NCI-H748 treated with DMSO at 0.1 percent for 48 hours (cell line): ENCODE results near the gene MAP2K6.

ENCODE experiments used
- DNase-seq: peaks from one replicate; lab custom pipeline; 2025; lab: John Stamatoyannopoulos, UW

Gene MAP2K6

DNA sequence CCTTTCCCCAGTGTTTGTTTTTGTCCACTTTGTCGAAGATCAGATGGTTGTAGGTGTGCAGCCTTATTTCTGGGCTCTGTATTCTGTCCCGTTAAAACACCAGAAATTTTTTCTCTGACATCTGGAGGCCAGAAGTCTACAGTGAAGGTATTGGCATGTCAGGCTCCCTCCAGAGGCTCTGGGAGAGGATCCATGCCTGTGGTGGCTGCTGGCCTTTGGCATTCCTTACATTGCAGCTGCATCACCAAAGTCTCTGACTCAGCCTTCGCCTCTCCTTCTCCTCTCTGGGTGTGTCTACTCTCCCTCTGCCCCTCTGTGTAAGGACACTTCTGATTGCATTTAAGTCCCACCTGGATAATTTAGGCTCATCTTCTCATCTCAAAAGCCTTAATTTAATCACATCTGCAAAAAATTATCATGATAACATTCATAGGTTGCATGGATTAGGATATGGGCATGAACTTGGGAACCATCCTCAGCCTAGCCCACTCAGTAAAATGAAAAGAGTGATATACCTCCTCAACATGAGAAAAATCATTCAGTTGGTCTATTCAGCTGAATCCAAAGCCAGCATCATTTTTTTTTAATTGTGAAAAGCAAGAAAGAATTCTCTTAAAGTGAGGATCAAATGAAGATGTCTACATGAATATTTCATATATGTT lies 78.0 kb downstream of the MAP2K6 start:
- DNase-seq, result no peak

DNA sequence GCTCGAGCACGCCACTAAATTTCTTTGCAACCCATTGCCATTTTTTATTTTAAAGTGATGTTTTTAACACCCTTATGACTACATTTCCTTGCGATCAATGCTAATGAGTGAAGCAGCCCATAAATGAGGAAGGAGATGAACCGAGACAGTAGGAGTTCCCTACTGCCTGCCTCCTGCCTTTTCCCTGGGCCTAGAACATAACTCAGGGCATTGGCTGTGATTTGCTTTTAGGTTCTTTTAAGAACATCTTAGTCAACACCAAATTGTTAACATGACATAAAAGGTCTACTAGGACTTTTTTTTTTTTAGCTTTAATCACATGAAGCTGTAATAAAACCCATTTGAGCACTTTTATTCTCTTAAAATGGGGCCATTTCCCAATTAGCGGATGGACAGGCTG lies 81.3 kb downstream of the MAP2K6 start:
- no peak for DNase-seq

DNA sequence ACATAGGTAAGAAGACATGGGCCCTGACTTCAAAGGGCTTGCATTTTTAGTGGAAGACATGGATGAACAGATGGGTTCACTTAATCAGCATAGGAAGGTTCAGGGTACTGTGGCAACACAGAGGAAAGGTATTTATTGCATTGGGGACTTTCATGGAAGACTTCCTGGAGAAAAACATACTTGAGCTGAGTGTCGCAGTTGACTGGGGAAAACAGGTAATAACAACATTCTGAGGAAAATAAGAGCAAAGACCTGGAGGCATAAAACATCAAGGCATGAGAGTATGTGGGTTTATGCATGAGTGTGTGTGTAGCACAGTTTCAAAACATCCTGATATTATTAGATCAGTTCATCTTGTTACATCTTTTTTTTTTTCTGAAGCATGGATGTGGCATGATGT lies 82.7 kb downstream of the MAP2K6 start:
- DNase-seq, result no peak

DNA sequence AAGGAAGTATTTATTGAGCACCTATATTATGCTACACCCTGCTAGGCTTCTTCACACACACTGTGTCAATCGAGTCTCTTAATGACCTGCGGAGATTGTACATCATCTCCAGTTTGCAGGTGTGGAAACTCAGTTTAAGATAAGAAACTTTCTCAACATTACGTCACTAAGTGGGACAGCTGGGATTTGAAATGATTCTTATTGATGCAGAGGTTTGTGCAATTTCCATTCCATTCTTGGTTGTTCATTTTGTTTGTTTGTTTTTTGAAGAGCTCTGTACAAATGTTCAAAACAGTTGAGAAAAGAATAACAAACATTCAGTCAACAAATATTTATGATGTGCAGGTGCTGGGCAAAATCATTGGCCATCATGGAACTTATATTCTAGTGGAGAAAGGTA lies 84.8 kb downstream of the MAP2K6 start:
- no peak for DNase-seq

DNA sequence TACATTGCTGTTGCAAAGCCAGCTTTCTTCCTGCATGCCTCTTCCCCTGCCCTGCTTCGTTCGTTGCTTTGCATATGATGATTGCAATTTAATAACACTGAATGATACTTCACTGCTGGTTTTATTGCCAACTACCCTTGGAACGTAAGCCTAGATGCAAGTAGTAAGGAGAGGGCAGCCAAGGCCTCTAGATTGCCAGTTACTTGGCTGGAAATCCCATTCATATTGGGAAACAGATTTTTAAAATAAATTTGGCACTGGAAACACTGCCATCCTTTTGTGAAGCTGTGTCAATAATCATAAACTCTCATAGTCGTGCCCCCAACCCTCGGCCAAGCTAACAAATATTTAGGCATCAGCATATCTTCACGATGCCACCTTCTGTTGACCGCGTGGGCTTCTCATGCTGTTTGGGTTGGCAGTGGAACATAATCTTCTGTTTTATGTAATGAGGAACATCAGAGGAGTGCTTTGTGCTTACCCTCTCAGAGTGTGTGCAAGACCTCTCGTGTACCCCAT lies 86.5 kb downstream of the MAP2K6 start:
- DNase-seq, result no peak

DNA sequence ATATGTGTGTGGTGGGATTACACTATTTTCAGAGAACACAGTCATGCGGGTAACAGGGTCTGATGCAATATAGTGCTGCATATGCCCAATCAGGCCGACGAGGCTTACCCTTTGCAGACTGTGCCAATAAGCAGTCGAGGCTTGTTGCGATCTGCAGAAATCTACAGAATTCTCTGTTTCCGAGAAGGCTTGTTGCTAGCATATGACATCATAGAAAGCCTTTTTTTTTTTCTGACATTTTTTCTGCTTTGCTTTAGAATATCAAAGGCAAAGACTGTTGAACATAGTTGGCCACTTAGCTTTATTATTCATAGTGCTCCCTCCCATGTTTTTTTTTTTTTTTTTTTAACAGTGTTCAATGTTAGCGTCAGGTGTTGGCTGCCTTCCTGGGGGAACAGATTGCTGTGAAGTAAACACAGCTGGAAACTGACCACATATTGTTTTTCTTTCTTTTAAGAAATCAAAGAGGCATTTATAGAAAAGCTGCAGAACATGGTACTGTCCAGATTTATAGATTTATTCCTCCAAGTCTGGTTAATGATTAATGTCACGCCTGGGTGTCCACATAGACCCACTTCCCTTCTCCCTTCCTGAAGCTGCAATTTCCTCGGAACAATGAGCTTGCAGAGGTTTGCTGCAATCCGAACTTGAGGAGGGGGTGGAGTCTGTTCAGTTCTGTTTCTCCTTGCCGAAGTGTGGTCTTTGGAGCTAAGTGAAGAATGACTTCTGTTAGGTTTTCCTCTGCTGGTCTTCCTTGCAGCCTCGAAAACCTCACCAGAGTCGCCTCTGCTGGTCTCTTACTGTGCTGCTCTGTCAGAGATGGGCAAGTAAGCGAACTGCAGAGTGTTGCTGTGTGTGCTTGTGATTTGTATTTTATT lies 87.3 kb downstream of the MAP2K6 start:
- DNase-seq, result peak; percentile 34

DNA sequence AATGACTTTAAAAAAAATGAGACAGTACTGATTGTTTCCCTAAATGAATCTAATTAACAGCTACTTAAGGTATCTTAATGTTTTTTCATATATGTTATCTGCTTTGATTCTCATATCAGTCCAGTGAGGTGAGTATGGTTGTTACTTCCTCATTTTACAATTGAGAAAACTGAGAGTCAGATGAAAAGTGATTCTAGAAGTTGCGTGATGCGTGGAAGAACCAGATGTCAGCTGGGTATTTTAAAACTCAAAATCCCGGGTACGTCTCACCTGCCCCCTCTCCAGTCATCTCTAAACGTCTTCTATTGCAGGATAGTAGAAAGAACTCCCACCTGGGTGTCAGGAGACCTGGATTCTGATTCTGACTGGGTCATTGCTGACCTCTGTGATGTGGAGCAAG lies 89.2 kb downstream of the MAP2K6 start:
- no peak for DNase-seq

DNA sequence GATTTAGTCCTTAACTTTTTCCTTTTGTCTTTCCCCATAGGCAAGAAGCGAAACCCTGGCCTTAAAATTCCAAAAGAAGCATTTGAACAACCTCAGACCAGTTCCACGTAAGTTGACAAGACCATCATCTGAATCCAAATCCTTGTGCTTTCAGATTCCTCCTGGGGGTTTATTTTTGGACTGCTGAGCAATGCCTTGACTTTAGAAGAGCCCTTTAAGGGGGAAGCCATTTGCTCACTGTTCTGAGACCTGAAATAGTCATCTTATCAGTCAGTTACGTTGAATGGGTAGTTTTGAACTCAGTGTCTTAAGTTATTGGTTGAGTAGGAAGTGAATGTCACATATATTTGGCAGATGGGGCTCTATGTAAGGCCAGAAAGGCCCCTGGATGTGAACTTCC lies 91.2 kb downstream of the MAP2K6 start:
- DNase-seq, result no peak

DNA sequence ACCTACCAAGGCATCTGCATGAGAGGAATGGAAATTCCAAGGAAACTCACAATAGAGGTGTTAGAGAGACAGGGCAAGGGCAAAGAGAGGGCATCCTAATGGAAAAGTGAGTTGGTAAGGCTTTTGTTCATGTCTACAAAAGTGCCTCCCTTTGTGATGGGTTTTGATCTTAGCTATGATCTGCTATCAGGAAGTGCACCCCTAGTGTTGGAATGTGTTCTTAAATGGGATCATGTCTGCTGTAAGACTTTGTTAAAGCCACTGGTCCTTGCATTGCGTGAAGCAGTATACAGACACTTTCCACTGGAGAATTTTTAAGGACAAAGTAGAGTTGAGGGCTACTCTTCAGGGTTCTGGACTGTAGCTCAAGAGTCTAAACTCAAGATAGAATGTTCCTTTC lies 92.0 kb downstream of the MAP2K6 start:
- DNase-seq, result no peak

DNA sequence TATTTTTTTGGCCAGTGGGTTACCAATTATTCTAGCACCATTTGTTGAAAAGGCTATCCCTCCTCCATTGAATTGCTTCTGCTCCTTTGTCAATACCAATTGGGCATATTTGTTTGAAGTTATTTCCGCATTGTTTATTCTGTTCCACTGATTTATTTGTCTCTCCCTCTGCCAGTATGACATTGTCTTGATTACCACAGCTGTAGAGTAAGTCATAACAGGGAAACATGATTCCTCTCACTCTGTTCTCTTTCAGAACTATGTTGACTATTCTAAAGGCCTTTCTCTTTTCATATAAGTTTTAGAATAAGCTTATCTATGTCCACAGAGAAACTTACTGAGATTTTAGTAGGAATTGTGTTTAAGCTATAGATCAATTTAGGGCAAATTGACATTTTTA lies 94.3 kb downstream of the MAP2K6 start:
- peak; percentile 31 for DNase-seq

DNA sequence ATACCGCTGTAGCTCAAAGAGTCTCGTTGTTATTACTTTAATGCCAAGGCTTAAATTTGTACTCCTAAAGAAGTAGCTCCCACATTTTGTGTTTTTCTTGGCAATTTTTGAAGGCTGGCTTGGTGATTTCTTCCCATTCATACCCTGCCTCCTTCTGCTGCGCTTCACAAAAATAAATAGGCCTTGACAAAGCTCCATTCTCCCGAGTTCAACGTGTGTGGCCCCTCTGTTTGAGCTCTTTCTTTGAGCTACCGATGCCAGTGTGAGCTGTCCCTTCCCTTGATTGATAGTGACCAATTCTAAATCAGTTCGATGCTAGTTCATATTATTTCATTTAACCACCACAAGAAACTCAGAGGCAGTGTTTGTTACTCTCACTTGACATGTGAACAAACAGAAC lies 96.8 kb downstream of the MAP2K6 start:
- no peak for DNase-seq

DNA sequence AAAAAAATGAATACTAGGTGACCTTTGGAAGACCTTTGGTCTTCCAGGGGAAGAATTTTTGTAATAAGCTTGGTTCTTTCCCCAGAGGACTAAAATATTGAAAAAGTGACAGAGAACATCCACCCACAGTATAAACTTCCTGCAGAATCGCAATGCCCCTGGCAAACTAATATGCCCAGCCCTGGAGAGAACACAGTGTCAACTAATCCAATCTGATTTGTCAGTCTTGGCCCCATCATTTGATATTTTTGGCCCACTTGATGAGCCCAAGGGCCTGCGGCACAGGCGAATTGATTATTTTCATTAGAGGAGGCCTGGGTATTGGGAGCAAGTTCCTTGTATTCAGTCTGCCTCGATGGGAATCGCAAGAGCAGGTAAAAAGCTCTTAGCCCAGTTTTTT lies 98.4 kb downstream of the MAP2K6 start:
- DNase-seq, result no peak

DNA sequence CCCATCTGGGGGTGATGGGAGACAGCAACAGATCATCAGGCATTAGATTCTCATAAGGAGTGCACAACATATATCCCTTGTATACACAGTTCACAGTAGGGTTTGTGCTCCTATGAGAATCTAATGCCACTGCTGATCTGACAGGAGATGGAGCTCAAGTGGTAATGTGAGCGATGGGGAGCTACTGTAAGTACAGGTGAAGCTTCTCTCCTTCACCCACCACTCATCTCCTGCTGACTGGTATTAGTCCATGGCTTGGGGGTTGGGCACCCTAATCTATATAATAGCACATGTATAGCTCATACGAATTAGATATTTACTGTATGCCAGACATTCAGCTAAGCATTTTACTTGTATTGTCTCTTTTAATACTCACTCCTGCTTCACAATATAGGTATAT lies 101.7 kb downstream of the MAP2K6 start:
- no peak for DNase-seq

DNA sequence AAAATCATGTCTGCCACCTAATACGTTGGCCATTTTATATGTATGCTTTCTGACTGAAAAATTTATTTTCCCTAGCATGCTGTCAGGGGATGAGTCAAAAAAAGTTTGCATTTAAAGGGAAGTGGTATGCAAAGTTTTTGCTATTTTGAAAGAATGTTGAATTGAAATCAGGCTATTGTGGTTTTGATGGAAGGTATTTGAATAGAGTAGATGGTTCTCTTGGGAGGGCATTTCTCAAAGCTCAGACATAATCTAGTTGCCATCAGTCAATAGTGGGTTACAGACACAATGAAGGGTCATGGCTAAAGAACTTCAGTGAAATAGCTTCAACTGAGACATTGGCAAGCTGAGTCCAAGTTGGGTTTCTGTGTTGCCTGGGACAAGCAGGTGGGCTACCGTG lies 102.4 kb downstream of the MAP2K6 start:
- no peak for DNase-seq

DNA sequence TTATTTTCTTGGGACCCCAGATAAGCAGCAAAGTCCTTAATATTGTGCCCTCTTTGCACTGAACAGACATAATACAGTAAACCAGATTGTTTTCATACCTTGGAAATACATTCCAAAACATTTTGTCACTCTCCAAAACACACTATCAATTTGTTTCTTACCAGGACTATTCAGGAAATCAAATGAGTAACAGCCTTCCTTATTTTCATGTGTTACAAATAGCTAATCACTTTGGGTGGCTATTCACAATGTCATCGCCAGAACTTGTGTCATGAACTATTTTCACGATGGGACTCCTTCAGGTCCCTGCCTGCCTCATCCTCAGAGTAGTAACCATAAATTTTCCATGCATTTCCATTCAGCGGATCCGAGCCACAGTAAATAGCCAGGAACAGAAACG lies 104.5 kb downstream of the MAP2K6 start:
- no peak for DNase-seq

DNA sequence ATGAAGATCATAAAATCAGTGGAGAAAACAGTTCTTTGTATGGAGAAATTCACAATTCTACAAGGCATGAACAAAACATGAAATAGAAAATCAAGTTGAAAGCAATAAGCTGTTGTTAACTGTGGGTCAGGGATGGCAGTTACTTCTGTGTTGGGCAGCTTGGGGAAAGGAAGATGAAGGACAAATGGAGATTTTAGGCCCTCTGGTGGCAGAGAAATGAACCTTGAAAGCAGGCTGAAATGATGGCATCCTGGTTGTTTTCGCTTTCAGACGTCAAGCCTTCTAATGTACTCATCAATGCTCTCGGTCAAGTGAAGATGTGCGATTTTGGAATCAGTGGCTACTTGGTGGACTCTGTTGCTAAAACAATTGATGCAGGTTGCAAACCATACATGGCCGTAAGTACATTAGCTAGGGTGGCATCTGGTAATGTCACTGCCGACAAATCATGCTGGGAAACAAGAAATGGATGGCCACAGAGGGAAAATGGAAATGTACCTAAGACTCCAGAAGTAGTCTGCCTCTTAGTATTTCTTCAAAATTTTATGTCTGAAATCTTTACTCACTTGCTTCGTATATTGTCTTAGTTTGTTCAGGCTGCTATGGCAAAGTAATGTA lies 108.9 kb downstream of the MAP2K6 start:
- peak; percentile 51 for DNase-seq

DNA sequence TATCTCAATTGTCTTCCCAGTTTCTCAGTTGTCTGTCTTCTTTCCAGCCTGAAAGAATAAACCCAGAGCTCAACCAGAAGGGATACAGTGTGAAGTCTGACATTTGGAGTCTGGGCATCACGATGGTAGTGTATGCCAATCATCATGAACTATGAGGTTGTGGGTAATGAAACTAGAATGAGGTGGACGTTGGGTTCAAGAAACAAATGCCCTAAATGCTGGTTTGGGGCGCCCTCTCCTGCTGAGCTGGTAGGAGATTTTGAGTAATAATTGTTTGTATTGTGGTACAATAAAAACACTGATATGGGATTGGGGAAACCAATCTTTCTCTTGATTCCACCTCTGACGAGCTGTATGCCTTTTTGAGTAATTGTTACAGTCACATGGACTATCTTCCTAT lies 110.4 kb downstream of the MAP2K6 start:
- no peak for DNase-seq

DNA sequence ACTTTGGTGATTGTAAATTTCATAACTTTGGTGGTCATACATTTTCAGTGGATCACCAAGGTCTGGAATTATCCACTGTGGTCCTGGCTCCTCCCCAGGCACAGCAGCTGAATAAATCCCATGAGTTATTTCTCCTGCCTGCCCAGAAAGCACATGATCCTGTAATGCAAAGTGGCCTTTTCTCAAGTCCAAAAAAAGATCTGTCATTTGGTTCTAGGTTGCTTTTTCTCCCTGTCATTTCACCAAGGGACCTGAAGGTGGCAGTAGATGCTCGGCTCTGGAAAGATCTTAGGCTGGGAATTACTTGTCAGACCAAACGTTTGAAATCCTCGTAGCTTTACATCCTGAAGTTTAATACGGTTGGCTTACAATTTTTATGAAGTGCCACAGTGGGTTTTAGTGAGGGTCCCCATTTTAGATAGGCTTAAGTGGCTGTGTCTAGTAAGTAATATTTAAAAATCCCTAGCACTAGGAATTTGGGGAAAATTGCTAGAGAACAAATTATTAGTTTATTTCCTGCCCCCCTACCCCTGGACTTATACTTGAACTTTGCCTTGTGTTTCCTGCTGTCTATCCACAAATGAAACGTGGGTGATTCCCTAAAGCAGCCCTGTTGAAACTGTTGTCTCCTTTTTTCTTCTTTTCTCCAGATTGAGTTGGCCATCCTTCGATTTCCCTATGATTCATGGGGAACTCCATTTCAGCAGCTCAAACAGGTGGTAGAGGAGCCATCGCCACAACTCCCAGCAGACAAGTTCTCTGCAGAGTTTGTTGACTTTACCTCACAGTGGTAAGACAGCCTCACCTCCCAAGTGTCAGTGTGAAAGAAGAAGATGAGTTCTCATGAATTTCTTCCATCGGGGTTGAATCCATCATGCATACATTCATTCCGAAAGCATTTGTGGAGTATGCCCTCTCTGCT lies 111.7 kb downstream of the MAP2K6 start:
- DNase-seq, result peak; percentile 56

DNA sequence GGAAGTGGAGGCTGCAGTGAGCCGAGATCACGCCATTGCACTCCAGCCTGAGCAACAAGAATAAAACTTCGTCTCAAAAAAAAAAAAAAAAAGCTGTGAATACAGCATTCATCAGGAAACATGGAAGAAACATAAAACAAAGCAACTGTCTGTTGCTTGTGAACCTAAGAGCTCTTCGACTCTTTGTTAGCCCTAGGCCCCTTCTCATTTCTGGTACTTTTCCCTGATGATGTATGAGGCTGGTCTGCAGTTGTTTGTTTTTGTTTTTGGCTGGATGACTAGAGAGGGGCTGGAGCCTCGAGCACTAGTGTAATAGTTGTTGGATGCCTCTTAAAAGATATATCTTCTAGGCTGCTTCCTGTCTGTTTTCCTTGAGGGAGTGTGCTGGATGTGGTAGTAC lies 113.5 kb downstream of the MAP2K6 start:
- DNase-seq, result no peak

DNA sequence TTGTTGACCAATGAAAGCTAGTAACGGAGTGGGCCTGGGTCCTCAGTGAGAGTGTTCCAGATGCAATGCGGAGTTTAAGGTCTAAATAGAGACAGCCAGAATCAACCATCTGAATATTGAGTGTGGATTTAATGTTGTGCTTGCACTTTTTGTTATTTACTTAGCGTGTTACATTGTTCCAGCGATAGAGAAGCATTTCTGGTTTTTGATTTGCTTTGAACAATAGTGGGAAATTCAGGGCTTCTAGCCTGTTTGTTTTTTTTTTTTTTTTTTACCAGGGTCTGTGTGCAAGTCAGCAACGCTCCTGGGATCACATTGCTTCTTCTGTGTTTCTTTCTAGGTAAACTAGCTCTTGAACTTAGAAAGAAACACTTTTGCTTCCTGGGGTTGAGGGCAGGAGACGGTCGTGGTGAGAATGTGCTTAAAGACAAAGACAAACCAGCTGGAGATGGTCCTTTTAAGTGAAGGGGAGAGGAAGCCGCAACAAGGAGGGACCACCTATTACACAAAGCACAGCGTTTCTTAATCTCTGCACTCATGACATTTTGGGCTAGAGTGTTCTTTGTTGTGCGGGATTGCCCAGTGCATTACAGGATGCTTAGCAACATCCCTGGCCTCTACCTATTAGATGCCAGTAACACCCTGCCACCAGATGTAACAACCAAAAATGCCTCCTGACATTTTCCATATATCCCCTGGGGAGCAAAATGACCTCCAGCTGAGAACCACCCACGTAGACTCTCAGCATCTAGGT lies 119.2 kb downstream of the MAP2K6 start:
- no peak for DNase-seq

DNA sequence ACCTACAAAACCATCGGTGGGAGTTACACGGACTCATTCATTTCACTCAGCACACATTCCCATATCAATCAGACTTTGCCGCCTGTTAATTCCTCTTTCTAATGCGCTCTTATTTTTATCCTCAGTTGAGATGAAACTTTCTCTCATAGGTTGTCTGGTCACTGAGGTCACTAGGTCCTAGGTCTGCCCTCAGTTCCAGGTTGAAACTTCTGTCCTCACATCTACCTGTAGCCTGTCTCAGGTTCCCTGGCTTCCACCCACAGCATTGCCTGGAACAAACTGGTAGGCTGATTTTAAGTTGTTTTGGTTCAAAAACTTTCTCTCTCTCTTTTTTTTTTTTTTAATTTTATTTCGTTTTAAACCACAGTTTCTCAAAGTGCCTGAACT lies 119.7 kb downstream of the MAP2K6 start:
- DNase-seq, result no peak
